Measurements from ENCODE around the gene GLDC.

DNA sequence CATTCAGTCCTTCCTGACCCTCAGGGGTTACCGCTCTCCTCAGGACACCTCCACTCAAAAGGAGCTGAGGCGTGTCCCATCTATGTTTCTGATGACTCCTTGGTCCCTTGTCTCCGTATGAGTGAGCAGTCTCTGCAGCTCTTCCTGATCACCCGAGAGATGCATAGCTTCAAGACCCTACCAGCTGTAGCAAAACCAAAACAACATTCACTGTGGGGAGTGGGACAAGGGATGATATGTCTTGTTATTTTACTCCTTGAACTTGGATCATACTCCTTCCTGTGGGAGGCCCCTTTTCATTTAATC, 14.4 kb downstream of the GLDC start:
- TF ChIP-seq, protein P1, sequence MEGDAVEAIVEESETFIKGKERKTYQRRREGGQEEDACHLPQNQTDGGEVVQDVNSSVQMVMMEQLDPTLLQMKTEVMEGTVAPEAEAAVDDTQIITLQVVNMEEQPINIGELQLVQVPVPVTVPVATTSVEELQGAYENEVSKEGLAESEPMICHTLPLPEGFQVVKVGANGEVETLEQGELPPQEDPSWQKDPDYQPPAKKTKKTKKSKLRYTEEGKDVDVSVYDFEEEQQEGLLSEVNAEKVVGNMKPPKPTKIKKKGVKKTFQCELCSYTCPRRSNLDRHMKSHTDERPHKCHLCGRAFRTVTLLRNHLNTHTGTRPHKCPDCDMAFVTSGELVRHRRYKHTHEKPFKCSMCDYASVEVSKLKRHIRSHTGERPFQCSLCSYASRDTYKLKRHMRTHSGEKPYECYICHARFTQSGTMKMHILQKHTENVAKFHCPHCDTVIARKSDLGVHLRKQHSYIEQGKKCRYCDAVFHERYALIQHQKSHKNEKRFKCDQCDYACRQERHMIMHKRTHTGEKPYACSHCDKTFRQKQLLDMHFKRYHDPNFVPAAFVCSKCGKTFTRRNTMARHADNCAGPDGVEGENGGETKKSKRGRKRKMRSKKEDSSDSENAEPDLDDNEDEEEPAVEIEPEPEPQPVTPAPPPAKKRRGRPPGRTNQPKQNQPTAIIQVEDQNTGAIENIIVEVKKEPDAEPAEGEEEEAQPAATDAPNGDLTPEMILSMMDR (IDR thresholded peaks at IDR 0.05), result no peak
- no peak for TF ChIP-seq EZH2phosphoT487 (IDR thresholded peaks at IDR 0.05)
- no peak for TF ChIP-seq EZH2 (IDR thresholded peaks at IDR 0.05)

All from neural progenitor cell (in vitro differentiated cells).